ENCODE data around the gene GP1BB. TPM values are rescaled to one million over a fixed set of nuclear protein-coding genes. Genes with fewer than 3 reads are reported as not detected.

Gene GP1BB
- total RNA-seq, 4 donors from 2014 or later: 14.7 to 28.7 (median 19.4) TPM

DNA sequence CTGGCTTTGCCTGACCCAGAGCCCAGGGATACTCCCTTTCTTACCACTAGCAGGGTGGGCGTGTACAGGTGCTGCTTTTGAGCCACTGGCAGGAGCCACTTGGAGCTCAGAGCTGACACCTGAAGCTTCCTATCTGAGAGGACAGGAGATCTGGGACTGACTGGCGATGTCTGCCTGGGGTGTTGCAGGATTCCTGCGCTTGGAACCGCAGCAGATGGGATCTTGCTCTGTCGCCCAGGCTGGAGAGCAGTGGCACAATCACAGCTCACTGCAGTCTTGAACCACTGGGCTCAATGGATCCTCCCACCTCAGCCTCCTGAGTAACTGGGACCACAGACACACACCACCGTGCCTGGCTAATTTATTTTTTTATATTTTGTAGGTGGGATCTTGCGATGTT, 17.7 kb downstream of the GP1BB start:
- H3K4me1 ChIP-seq: no peaks in the 10 kb centered on the region
- H3K27me3 ChIP-seq: peaks cover 3% of the 10 kb centered on the region
- no peaks in the 10 kb centered on the region for H3K36me3 ChIP-seq
- no peak for DNase-seq (ENCODE audit: low spot score in 2 of 2)
- no peaks in the 10 kb centered on the region for H3K9me3 ChIP-seq
- 91% methylated on average over 6 of the region's 7 CpGs for WGBS
- TF ChIP-seq EP300 (IDR thresholded peaks at IDR 0.05) (no peak), POLR2AphosphoS5 (IDR thresholded peaks at IDR 0.05) (no peak), POLR2A (IDR thresholded peaks at IDR 0.05) (no peak)
- TF ChIP-seq, protein P1, sequence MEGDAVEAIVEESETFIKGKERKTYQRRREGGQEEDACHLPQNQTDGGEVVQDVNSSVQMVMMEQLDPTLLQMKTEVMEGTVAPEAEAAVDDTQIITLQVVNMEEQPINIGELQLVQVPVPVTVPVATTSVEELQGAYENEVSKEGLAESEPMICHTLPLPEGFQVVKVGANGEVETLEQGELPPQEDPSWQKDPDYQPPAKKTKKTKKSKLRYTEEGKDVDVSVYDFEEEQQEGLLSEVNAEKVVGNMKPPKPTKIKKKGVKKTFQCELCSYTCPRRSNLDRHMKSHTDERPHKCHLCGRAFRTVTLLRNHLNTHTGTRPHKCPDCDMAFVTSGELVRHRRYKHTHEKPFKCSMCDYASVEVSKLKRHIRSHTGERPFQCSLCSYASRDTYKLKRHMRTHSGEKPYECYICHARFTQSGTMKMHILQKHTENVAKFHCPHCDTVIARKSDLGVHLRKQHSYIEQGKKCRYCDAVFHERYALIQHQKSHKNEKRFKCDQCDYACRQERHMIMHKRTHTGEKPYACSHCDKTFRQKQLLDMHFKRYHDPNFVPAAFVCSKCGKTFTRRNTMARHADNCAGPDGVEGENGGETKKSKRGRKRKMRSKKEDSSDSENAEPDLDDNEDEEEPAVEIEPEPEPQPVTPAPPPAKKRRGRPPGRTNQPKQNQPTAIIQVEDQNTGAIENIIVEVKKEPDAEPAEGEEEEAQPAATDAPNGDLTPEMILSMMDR (IDR thresholded peaks at IDR 0.05): no peak
- no peak overlapping the region for H3K4me3 ChIP-seq
- no peak overlapping the region for H3K27ac ChIP-seq

- H3K4me1 ChIP-seq: no peaks in the 10 kb centered on the region
- H3K27me3 ChIP-seq: peaks cover 3% of the 10 kb centered on the region
- H3K4me3 ChIP-seq: no peak overlapping the region
- TF ChIP-seq, protein P1 (IDR thresholded peaks at IDR 0.05): no peak
- TF ChIP-seq POLR2A (IDR thresholded peaks at IDR 0.05): no peak
- no peak for TF ChIP-seq POLR2AphosphoS5 (IDR thresholded peaks at IDR 0.05)
- no peak for TF ChIP-seq EP300 (IDR thresholded peaks at IDR 0.05)
- no peak overlapping the region for H3K27ac ChIP-seq
- WGBS: 82% methylated on average over 16 of the region's 21 CpGs
- H3K9me3 ChIP-seq: no peaks in the 10 kb centered on the region
- H3K36me3 ChIP-seq: no peaks in the 10 kb centered on the region
- no peak for DNase-seq (ENCODE audit: low spot score in 2 of 2)
Observed at GRCh38 chr22:19742160-19743066, 19.1 kb downstream of the GP1BB start.

DNA sequence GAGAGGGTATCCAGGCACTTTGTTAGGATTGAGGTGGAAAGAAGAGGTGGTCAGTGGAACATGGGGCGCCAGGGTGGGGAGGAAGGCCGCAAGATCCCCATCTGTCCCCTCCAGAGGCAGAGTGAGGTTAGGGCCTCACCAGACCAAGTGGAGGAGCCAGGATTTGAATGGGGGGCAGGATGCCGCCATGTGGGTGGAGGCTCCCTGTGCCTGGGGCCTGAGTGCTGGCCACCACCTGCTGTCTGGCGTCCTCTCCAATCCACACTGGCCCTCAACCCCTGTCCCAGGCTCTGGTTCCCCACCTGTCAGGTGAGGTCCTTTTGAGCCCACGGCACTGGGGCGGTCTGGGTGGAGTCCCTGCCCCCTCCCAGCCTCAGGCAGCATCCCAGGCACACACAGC, 19.7 kb downstream of the GP1BB start:
- Histone ChIP-seq H3K4me3 (no peak overlapping the region), H3K9me3 (no peaks in the 10 kb centered on the region), H3K4me1 (no peaks in the 10 kb centered on the region), H3K27me3 (peaks cover 3% of the 10 kb centered on the region), H3K36me3 (no peaks in the 10 kb centered on the region), H3K27ac (no peak overlapping the region)
- no peak for TF ChIP-seq POLR2AphosphoS5 (IDR thresholded peaks at IDR 0.05)
- TF ChIP-seq, protein P1 (IDR thresholded peaks at IDR 0.05): no peak
- no peak for DNase-seq (ENCODE audit: low spot score in 2 of 2)
- WGBS: 93% methylated on average over 4 of the region's 6 CpGs

- H3K36me3 ChIP-seq: no peaks in the 10 kb centered on the region
- DNase-seq (ENCODE audit: low spot score in 2 of 2): no peak
- H3K9me3 ChIP-seq: no peaks in the 10 kb centered on the region
- H3K27me3 ChIP-seq: peaks cover 2% of the 10 kb centered on the region
- H3K4me3 ChIP-seq: no peak overlapping the region
- no CpG with 5 or more reads among the region's 4 CpGs for WGBS
- H3K4me1 ChIP-seq: no peaks in the 10 kb centered on the region
- H3K27ac ChIP-seq: no peak overlapping the region
- TF ChIP-seq, protein P1 (IDR thresholded peaks at IDR 0.05): no peak
- no peak for TF ChIP-seq POLR2AphosphoS5 (IDR thresholded peaks at IDR 0.05)
- no peak for TF ChIP-seq POLR2A (IDR thresholded peaks at IDR 0.05)
- no peak for TF ChIP-seq EP300 (IDR thresholded peaks at IDR 0.05)
Observed at GRCh38 chr22:19743651-19744050, 20.3 kb downstream of the GP1BB start.

DNA sequence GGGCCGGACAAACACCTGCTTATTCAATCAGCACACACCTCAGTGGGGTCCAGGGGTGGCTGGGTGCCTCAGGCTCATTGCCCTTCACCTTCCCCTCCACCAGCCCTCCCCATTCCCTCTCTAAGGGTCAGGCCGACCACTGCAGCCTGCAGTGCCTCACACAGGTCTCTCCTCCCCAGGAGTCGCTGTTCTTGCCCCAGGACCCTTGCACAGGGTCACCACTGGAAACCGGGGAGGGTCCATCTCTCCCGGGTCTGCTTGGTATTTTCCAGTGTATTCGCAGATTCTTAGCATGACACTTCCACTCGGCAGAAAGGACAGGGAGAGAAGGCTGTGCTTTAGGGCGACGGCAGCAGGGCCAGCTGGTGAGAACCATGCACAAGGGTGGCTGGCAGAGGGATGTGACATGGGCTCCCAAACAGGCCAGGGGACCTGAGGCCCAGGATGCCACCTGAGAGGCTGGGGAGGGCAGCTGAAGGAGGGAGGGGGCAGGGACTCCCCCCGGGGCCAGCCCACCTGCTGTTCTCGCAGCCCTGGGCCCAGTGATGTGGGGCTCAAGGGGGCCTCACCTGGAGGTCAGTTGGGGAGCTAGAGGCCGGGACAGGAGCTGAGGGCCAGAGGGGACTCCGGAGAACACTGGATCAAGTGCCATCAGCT, 21.1 kb downstream of the GP1BB start:
- no peaks in the 10 kb centered on the region for H3K36me3 ChIP-seq
- 86% methylated on average over 10 of the region's 13 CpGs for WGBS
- H3K27me3 ChIP-seq: no peaks in the 10 kb centered on the region
- no peak overlapping the region for H3K27ac ChIP-seq
- H3K4me1 ChIP-seq: no peaks in the 10 kb centered on the region
- TF ChIP-seq, protein P1 (IDR thresholded peaks at IDR 0.05): no peak
- TF ChIP-seq EP300 (IDR thresholded peaks at IDR 0.05) (no peak), POLR2AphosphoS5 (IDR thresholded peaks at IDR 0.05) (no peak), POLR2A (IDR thresholded peaks at IDR 0.05) (no peak)
- DNase-seq (ENCODE audit: low spot score in 2 of 2): no peak
- H3K4me3 ChIP-seq: no peak overlapping the region
- H3K9me3 ChIP-seq: no peaks in the 10 kb centered on the region
